HG03571 (cell line): ENCODE results near the gene KRT80.

Experiments used
- ATAC-seq: cut with Tn5 transposase; IDR thresholded peaks from one replicate; pipeline ENCODE4 v1.9.1; 2021; ENCODE audit not compliant: unreplicated experiment

The KRT80 gene

DNA sequence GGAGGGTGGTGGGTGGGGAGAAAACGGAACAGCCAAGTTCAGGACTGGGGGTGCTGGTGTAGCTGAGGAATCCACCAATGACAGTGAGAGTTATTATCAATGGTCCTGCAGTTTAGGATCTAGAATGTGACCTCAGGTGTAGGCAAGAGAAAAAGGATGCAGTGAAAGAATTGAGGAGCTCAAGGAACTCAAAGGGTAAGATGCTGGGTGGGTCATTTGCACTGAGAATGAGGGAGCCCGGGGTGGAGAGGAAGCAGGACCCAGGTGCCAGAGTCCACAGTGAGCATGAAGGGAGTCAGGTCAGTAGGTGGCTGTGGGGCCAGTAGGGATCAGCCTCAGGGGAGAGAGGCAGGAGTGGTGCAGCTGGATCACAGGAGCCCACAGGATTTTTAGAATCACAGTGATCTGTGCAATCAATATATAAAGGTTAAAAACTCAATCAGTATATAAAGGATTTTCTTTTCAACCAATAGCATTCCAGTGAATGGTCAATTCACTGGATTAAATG is 38.1 kb upstream of the KRT80 start:
- ATAC-seq, result no peak

DNA sequence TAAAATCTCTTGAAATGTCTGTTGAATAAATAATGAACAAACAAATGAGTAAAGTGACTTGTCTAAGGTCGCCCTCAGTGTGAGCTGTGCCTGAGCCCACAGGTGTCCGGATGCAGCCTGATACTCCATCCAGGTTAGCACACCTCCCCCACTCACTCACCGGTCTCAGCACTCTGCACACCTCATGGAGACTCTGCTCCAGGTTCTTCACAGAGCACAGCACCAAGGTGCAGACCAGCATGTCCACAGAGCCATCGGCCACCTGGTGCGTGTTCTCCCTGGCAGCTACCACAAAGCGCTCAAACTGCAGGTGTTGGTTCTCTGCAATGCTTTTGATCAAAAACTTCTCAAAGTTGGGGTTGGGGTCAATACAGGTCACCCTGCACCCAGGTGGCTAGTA is 37.1 kb upstream of the KRT80 start:
- no peak for ATAC-seq

DNA sequence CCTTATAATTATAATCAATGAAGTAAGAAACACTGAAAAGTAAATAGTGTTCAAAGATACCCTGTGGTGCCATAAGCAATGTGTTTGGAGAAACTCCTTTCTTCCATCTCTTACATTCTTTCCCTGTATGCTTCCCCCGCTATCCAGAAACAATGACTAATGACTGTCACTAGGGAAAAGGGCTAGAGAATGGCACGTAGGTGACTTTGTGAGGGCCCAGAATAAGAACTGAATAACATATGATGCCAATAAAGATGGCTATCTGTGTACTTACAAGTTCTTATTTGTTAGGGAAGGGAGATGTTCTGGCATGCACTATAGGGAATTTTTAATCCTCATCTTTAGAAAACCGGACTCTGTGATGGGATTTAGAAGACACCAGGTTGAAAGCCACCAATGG is 36.6 kb upstream of the KRT80 start:
- no peak for ATAC-seq

GRCh38 chr12:52227606-52228166 is 35.9 kb upstream of the KRT80 start:
- ATAC-seq, result no peak

DNA sequence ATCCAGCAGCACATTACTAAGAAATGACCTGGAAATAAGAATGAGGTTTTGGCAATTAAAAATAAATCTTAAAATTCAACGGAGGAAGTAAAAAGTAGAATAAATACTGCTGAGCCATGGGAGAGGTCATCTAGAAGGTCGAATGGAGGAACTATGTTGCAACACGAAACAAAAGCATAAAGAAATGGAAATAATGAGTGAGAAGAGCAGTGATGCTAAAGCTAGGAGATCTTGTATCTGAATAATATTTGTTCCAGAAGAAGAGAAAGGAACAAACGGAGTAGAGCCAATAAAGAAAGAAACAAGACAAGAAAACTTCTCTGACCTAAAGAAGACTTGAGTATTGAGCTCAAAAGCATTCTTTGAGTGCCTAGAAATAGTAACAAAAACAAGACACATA is 34.6 kb upstream of the KRT80 start:
- no peak for ATAC-seq

GRCh38 chr12:52225752-52226151 is 33.9 kb upstream of the KRT80 start:
- ATAC-seq, result no peak

GRCh38 chr12:52224151-52224550 is 32.3 kb upstream of the KRT80 start:
- ATAC-seq, result no peak

- no peak for ATAC-seq
Measured at GRCh38 chr12:52223406-52224039, 31.7 kb upstream of the KRT80 start.

DNA sequence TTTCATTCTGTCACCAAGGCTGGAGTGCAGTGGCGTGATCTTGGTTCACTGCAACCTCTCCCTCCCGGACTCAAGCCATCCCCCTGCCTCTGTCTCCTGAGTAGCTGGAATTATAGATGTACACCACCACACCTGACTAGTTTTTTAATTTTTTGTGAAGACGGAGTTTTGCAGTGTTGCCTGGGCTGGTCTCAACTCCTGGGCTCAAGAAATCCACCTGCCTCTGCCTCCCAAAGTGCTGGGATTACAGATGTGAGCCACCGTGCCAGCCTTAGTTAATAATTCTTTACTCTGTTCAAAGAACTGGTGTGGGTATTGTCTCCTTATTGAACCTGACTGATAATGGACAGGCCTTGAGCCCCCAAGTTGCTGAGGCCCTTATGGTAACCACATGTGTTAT is 30.9 kb upstream of the KRT80 start:
- no peak for ATAC-seq

DNA sequence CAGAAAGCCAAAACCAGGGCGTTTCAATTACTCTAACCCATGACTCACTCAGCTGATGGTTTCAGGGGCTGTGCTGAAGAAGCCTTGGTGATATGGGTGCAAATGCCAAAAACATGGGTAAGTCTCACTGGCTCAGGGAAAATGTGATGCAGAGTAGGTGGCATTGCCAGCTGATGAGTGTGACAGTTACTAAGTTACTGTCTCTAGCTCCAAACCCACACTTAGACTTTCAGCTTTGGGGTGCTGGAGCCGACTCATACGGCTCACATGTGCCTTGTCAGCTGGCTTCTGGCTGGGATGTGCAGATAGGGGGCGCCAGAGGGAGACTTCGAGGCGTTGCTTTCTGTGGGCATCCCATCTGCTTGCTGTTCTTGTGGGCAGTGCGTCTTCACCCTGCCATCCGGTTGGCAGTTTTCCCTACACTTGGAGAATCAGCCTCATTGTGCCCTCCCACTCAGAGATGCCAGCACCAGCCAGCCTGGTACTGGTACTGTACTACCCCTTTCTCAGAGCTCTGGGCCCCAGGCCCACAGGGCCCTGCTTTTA is 30.2 kb upstream of the KRT80 start:
- ATAC-seq, result no peak

DNA sequence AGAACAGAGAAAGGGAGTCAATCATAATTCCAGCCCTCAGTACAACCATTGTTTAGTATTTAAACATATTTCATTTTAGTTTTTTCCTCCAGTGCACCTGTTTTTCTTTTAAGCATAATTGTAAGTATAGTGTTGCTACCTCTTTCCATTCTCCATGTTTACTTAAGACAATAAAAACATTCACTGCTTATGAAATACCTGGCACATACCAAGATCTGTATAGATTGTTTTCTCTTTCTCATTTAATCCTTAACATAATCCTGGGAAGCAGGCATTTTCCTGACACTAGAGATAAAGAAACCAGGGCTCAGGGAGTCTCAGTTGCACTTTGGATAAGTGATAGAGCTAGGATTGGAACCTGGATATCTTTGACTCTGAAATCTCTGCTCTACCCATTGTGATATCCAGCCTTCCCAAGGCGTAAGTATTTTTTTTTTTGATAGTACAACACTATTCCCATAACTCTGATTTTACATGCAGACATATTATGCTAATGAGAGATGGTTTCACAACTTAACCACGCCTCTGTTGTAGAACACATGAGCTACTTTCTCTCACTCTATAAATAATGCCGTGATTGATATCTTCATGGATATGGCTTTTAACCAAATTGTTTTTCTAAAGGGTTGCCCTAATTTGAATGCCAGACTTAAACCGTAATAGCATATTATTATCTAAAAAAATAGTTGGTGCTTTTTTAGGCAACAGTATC is 29.4 kb upstream of the KRT80 start:
- ATAC-seq, result no peak

- no peak for ATAC-seq
Measured at GRCh38 chr12:52220477-52220876, 28.7 kb upstream of the KRT80 start.

GRCh38 chr12:52218001-52218400 is 26.2 kb upstream of the KRT80 start:
- no peak for ATAC-seq

DNA sequence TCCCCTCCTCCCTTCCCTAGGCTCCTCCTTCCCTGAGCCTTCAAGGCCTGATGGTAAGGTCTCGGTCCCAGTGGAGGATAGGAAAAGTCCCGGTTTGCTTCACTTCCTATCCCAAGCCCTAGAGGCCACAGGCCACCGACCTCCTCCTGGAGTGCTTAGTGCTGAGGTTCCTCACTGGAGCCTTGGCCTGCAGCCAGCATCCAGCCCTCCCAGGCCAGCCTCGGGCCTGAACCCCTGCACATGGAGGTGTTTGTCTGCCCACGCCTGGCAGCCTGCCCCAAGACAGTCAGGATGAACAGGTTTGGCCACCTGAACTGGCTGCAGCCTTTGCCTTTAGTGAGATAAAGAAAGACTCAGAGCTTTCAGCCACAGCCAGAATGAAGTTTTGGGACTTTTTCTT is 25.4 kb upstream of the KRT80 start:
- no peak for ATAC-seq

DNA sequence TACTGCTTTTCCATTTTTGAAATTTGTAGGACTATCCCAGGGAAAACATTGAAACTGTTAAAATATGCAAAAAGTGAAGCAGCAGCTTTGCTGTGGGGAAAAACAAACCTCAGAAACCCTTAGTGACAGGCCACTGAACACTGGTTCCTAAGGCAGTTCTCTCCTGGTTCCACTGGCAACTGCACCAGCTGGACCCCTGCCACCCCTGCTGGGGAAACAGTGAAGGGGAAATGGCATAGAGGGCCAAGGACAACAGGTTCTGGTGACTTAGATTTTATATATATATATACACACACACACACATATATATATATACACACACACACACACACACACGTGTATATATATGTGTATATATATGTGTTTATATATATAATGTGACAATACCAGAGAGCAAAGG is 25.0 kb upstream of the KRT80 start:
- no peak for ATAC-seq

GRCh38 chr12:52216100-52216499 is 24.3 kb upstream of the KRT80 start:
- ATAC-seq, result no peak

GRCh38 chr12:52215587-52216031 is 23.8 kb upstream of the KRT80 start:
- ATAC-seq, result no peak

GRCh38 chr12:52214421-52214802 is 22.6 kb upstream of the KRT80 start:
- no peak for ATAC-seq

DNA sequence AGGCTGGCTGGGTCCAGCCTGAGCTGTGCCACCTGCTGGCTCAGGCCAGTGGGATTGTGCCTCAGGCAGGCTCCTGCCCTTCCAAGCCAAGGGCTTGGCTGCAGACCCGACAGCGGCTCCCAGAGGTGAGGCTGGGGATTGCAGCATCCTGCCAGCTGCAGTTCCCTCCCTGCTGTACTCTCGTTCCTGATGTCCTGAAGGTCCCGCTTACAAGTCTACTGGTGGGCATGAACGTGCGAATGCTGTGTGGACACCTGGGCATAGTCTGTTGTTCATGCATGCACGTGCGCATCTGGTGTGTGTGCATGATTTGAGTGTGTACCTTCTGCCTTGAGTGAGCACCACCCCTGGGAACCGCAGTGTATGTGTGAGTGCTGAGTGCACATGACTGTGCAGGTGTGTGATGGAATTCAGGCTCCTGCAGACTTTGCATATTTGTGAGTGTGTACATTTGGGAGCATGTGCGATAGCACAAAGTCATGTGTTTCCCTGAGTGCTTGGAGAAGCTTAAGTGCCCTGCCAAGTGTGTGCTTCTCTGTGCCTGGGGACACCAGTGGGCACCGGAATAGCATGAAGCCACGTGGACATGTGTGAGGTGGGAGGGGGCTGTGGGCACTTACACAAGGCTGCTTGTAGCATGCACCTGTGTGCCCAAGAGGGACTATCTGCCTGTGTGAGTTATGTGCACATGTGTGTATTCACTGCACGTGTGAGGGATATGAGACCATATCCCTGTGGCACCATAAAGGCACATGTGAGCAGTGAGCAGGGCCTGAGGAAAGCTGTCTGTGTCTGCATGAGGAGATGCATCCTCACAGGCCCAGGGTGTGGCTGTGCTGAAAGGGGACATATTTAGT is 22.0 kb upstream of the KRT80 start:
- no peak for ATAC-seq

- ATAC-seq, result no peak
Measured at GRCh38 chr12:52212701-52213563, 21.1 kb upstream of the KRT80 start.
